GM06990 (cell line): ENCODE results near the gene ZNF66.
"Not testable (repeated sequence)": the region's sequence is repeated elsewhere in the genome, so short reads cannot be mapped to it uniquely, and the experiment has no call there.

ENCODE experiments used
- DNase-seq: peaks from one replicate; pipeline ENCODE4 v3.0.0-alpha.2; 2011; ENCODE audit not compliant: insufficient read length; ENCODE audit errors: extremely low read depth
- H3K27me3 ChIP-seq: replicated peaks from 2 replicates; pipeline ENCODE4 v1.6.0; 2011; ENCODE audit warnings: low read length; ENCODE audit not compliant: control insufficient read depth, insufficient read depth
- H3K36me3 ChIP-seq: 2 replicates; pipeline ENCODE4 v1.5.1; 2011; ENCODE audit warnings: low read length; ENCODE audit not compliant: control insufficient read depth, insufficient read depth
- H3K4me3 ChIP-seq: replicated peaks from 2 replicates; pipeline ENCODE4 v1.5.1; 2011; ENCODE audit warnings: low read depth, mild to moderate bottlenecking, control low read depth, low read length
- TF ChIP-seq, protein P1 (sequence below): IDR thresholded peaks from 2 replicates; pipeline ENCODE4 v1.5.1; 2011; ENCODE audit warnings: low read length, control low read depth, mild to moderate bottlenecking, inconsistent platforms; ENCODE audit not compliant: insufficient read depth, poor library complexity, severe bottlenecking

ZNF66 gene

GRCh38 chr19:20776083-20777076 is at the start of gene ZNF66:
Gene ZNF66, plus strand, starts transcription at chr19:20776304. Its CDS starts 144 bp downstream, at chr19:20776448.
- TF ChIP-seq, protein P1, sequence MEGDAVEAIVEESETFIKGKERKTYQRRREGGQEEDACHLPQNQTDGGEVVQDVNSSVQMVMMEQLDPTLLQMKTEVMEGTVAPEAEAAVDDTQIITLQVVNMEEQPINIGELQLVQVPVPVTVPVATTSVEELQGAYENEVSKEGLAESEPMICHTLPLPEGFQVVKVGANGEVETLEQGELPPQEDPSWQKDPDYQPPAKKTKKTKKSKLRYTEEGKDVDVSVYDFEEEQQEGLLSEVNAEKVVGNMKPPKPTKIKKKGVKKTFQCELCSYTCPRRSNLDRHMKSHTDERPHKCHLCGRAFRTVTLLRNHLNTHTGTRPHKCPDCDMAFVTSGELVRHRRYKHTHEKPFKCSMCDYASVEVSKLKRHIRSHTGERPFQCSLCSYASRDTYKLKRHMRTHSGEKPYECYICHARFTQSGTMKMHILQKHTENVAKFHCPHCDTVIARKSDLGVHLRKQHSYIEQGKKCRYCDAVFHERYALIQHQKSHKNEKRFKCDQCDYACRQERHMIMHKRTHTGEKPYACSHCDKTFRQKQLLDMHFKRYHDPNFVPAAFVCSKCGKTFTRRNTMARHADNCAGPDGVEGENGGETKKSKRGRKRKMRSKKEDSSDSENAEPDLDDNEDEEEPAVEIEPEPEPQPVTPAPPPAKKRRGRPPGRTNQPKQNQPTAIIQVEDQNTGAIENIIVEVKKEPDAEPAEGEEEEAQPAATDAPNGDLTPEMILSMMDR: no peak
- no peaks in the 10 kb centered on the region for H3K27me3 ChIP-seq
- H3K4me3 ChIP-seq: peak within 1 kb of the TSS; percentile 87
- peaks cover 4% of the 10 kb centered on the region for H3K36me3 ChIP-seq
- DNase-seq: peak; percentile 90

GRCh38 chr19:20750169-20750568 is 25.9 kb upstream of the ZNF66 start:
- H3K27me3 ChIP-seq, H3K4me3 ChIP-seq, H3K36me3 ChIP-seq, DNase-seq: not testable (repeated sequence)

DNA sequence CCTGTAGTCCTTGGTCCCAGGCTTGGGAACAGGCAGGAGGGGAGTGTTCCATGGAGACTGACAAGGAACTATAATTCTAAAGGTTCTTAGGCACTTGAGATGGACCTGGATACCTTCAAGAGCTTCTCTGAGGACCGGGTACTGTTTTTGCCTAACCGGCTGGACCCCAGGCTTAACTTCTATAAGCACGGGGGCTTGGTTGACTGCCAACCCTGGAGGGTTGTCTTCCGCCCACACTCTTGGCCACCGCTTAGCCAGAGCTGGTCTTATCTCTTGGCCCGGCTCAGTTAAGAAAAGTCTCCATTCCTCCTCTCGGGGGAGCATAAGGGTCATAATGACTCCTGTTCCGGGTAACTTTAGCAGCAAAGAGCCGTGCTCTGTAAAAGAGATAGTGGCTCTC is 23.8 kb upstream of the ZNF66 start:
- DNase-seq, H3K36me3 ChIP-seq, H3K4me3 ChIP-seq, H3K27me3 ChIP-seq: not testable (repeated sequence)

GRCh38 chr19:20769225-20769736 is 6.8 kb upstream of the ZNF66 start:
- not testable (repeated sequence) for H3K27me3 ChIP-seq, H3K36me3 ChIP-seq, DNase-seq, H3K4me3 ChIP-seq

- no peak overlapping the region for H3K4me3 ChIP-seq
- TF ChIP-seq, protein P1: no peak
- peak; percentile 9 for DNase-seq
- H3K36me3 ChIP-seq: peaks cover 3% of the 10 kb centered on the region; the same call in 1 of the 2 replicates
- H3K27me3 ChIP-seq: no peaks in the 10 kb centered on the region
Measured at GRCh38 chr19:20787786-20788185, 11.7 kb downstream of the ZNF66 start.

DNA sequence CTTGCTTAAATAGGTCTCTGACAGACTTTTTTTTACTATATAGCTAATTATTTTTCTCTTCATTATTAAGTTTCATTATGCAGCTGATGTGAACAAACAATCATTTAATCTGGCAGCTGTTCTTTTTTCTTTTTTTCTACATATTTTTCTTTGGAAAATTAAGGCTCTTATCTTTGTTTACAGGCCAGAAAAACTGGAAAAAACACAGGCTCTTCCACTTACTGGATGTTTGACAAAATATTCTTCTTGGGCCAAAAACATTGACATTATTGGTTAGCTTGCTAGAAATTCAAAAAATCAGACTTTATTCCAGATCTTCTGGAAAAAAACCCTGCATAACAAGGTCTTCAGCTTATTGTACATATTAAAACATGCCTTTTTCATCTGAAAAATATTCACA is 15.7 kb downstream of the ZNF66 start:
- H3K36me3 ChIP-seq: no peaks in the 10 kb centered on the region; the same call in none of the 2 replicates
- TF ChIP-seq, protein P1: no peak
- no peak overlapping the region for H3K4me3 ChIP-seq
- H3K27me3 ChIP-seq: no peaks in the 10 kb centered on the region
- DNase-seq: no peak

- not testable (repeated sequence) for H3K4me3 ChIP-seq, H3K27me3 ChIP-seq, H3K36me3 ChIP-seq, DNase-seq
Measured at GRCh38 chr19:20806311-20807262, 30.5 kb downstream of the ZNF66 start.
